OCI-LY3 (cell line): ENCODE data around the gene FIBP.

Experiments
- H2AFZ ChIP-seq: fragments of 200-600, 300-600 bp; shearing (Covaris generic); 2 replicates; pipeline ENCODE4 v1.6.0; 2014; ENCODE audit warnings: antibody characterized with exemption, low read depth, low read length
- H3K27ac ChIP-seq: fragments of 200-600, 300-600 bp; sonication (generic); 2 replicates; pipeline ENCODE4 v1.5.1; 2014; ENCODE audit warnings: mild to moderate bottlenecking, low read length, moderate library complexity, mixed read lengths
- H3K27me3 ChIP-seq: fragments of 200-600, 300-600 bp; sonication (generic); 2 replicates; pipeline ENCODE4 v1.6.1; 2014; ENCODE audit warnings: low read depth, low read length, mixed read lengths
- H3K36me3 ChIP-seq: fragments of 200-600, 300-600 bp; sonication (generic); replicated peaks from 2 replicates; pipeline ENCODE3; 2014; ENCODE audit warnings: low read depth, low read length, mixed read lengths
- H3K4me1 ChIP-seq: fragments of 300-600, 200-600 bp; sonication (generic); 2 replicates; pipeline ENCODE4 v1.6.1; 2014; ENCODE audit warnings: low read length, mixed read lengths
- H3K4me2 ChIP-seq: fragments of 200-600, 300-600 bp; sonication (generic); 2 replicates; pipeline ENCODE4 v1.6.1; 2014; ENCODE audit warnings: low read length, mixed read lengths
- H3K4me3 ChIP-seq: fragments of 300-600, 200-600 bp; sonication (generic); 2 replicates; pipeline ENCODE4 v1.5.1; 2014; ENCODE audit warnings: antibody characterized with exemption, mild to moderate bottlenecking, low read length, moderate library complexity
- H3K79me2 ChIP-seq: fragments of 300-600, 200-600 bp; shearing (Covaris generic); 2 replicates; pipeline ENCODE4 v1.6.1; 2014; ENCODE audit warnings: mild to moderate bottlenecking, low read length, mixed read lengths
- H3K9ac ChIP-seq: fragments of 300-600, 200-600 bp; shearing (Covaris generic); 2 replicates; pipeline ENCODE4 v1.6.0; 2014; ENCODE audit warnings: mild to moderate bottlenecking, low read length, moderate library complexity
- H3K9me3 ChIP-seq: fragments of 200-600, 300-600 bp; shearing (Covaris generic); 2 replicates; pipeline ENCODE4 v1.6.1; 2014; ENCODE audit warnings: low read length, mixed read lengths; ENCODE audit not compliant: insufficient read depth
- H4K20me1 ChIP-seq: fragments of 200-600, 300-600 bp; sonication (generic); 2 replicates; pipeline ENCODE4 v1.6.1; 2016; ENCODE audit warnings: low read length, mixed read lengths; ENCODE audit not compliant: insufficient read depth
- CTCF ChIP-seq: fragments of 200-600, 300-600 bp; sonication (generic); IDR thresholded peaks from 2 replicates; pipeline ENCODE4 v1.5.1; 2014; ENCODE audit warnings: antibody characterized with exemption, low read length, low read depth
- EZH2phosphoT487 ChIP-seq: fragments of 200-600 bp; shearing (Covaris generic); IDR thresholded peaks from 2 replicates; pipeline ENCODE4 v1.6.1; 2018; ENCODE audit warnings: antibody characterized with exemption, mixed run types, low read depth

The FIBP gene

GRCh38 chr11:65907878-65908277 lies 19.6 kb upstream of the FIBP start:
- no peaks in the 10 kb centered on the region for H3K9me3 ChIP-seq
- H3K9ac ChIP-seq: no peak overlapping the region
- peaks cover 19% of the 10 kb centered on the region for H3K4me1 ChIP-seq
- no peak overlapping the region for H3K4me2 ChIP-seq
- no peak for TF ChIP-seq CTCF
- TF ChIP-seq EZH2phosphoT487: no peak
- H3K36me3 ChIP-seq: no peaks in the 10 kb centered on the region
- H3K27me3 ChIP-seq: peaks cover 33% of the 10 kb centered on the region
- H3K4me3 ChIP-seq: no peak overlapping the region
- no peak overlapping the region for H3K27ac ChIP-seq
- H4K20me1 ChIP-seq: no peaks in the 10 kb centered on the region
- no peaks in the 10 kb centered on the region for H3K79me2 ChIP-seq
- H2AFZ ChIP-seq: no peak overlapping the region

GRCh38 chr11:65906602-65907001 lies 18.3 kb upstream of the FIBP start:
- peaks cover 6% of the 10 kb centered on the region for H3K4me1 ChIP-seq
- no peaks in the 10 kb centered on the region for H4K20me1 ChIP-seq
- no peaks in the 10 kb centered on the region for H3K79me2 ChIP-seq
- H3K36me3 ChIP-seq: no peaks in the 10 kb centered on the region
- no peaks in the 10 kb centered on the region for H3K9me3 ChIP-seq
- H2AFZ ChIP-seq: no peak overlapping the region
- no peak for TF ChIP-seq EZH2phosphoT487
- H3K27ac ChIP-seq: no peak overlapping the region
- no peak overlapping the region for H3K9ac ChIP-seq
- no peak overlapping the region for H3K4me3 ChIP-seq
- H3K4me2 ChIP-seq: no peak overlapping the region
- H3K27me3 ChIP-seq: peaks cover 39% of the 10 kb centered on the region

- Histone ChIP-seq H3K9me3 (no peaks in the 10 kb centered on the region), H2AFZ (no peak overlapping the region), H3K27ac (no peak overlapping the region), H3K79me2 (no peaks in the 10 kb centered on the region), H4K20me1 (no peaks in the 10 kb centered on the region), H3K27me3 (peaks cover 40% of the 10 kb centered on the region), H3K36me3 (no peaks in the 10 kb centered on the region), H3K4me3 (no peak overlapping the region), H3K9ac (no peak overlapping the region), H3K4me1 (no peaks in the 10 kb centered on the region), H3K4me2 (no peak overlapping the region)
- TF ChIP-seq CTCF (no peak), EZH2phosphoT487 (no peak)
Measured at GRCh38 chr11:65903715-65904114, 15.4 kb upstream of the FIBP start.

- H4K20me1 ChIP-seq: no peaks in the 10 kb centered on the region
- H3K36me3 ChIP-seq: no peaks in the 10 kb centered on the region
- no peaks in the 10 kb centered on the region for H3K9me3 ChIP-seq
- peaks cover 37% of the 10 kb centered on the region for H3K27me3 ChIP-seq
- no peak overlapping the region for H3K4me2 ChIP-seq
- TF ChIP-seq EZH2phosphoT487: no peak
- no peaks in the 10 kb centered on the region for H3K4me1 ChIP-seq
- no peaks in the 10 kb centered on the region for H3K79me2 ChIP-seq
- H2AFZ ChIP-seq: no peak overlapping the region
- no peak overlapping the region for H3K9ac ChIP-seq
- H3K27ac ChIP-seq: no peak overlapping the region
- H3K4me3 ChIP-seq: no peak overlapping the region
Measured at GRCh38 chr11:65903068-65903481, 14.8 kb upstream of the FIBP start.

- TF ChIP-seq EZH2phosphoT487 (no peak), CTCF (no peak)
- H3K27me3 ChIP-seq: peaks cover 25% of the 10 kb centered on the region; the same call in 1 of the 2 replicates
- H3K79me2 ChIP-seq: no peaks in the 10 kb centered on the region
- peak overlapping the region; percentile 68 for H3K4me3 ChIP-seq
- no peaks in the 10 kb centered on the region for H3K36me3 ChIP-seq
- no peak overlapping the region for H3K27ac ChIP-seq
- H3K4me2 ChIP-seq: peak overlapping the region; percentile 59
- no peak overlapping the region for H2AFZ ChIP-seq
- no peaks in the 10 kb centered on the region for H4K20me1 ChIP-seq
- H3K4me1 ChIP-seq: no peaks in the 10 kb centered on the region
- H3K9me3 ChIP-seq: no peaks in the 10 kb centered on the region
- no peak overlapping the region for H3K9ac ChIP-seq
Measured at GRCh38 chr11:65900899-65901180, 12.6 kb upstream of the FIBP start.
